ENCODE data around the gene PREB. TPM values are rescaled to one million over a fixed set of nuclear protein-coding genes. Genes with fewer than 3 reads are reported as not detected.
"Not testable (repeated sequence)": the region's sequence is repeated elsewhere in the genome, so short reads cannot be mapped to it uniquely, and the experiment has no call there.

The PREB gene
- total RNA-seq, 4 donors from 2014 or later: 39.9 to 64.7 (median 48.3) TPM

DNA sequence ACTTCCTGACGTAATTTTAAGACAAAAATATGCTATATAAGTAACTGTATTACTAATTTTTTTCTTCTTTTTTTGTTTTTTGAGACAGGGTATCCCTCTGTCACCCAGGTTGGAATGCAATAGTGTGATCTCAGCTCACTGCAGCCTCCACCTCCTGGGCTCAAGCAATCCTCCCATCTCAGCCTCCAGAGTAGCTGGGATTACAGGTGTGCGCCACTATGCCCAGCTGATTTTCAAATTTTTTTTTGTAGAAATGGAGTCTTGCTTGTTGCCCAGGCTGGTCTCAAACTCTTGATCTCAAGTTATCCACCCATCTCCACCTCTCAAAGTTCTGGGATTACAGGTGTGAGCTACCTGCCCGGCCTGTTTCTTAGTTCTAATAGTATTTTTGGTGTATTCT lies 44.0 kb upstream of the PREB start:
- Histone ChIP-seq H3K4me1 (no peaks in the 10 kb centered on the region), H3K9me3 (no peaks in the 10 kb centered on the region), H3K4me3 (no peak overlapping the region), H3K27ac (replicated peaks in 1 of 4) (no peak overlapping the region), H3K27me3 (peaks cover 0 to 28% (median 0%) of the 10 kb centered on the region in 4 donors), H3K36me3 (no peaks in the 10 kb centered on the region)
- TF ChIP-seq POLR2A (IDR thresholded peaks at IDR 0.05; ENCODE audit: low read depth) (no peak), EP300 (IDR thresholded peaks at IDR 0.05) (no peak), POLR2AphosphoS5 (IDR thresholded peaks at IDR 0.05) (no peak)
- TF ChIP-seq, protein P1, sequence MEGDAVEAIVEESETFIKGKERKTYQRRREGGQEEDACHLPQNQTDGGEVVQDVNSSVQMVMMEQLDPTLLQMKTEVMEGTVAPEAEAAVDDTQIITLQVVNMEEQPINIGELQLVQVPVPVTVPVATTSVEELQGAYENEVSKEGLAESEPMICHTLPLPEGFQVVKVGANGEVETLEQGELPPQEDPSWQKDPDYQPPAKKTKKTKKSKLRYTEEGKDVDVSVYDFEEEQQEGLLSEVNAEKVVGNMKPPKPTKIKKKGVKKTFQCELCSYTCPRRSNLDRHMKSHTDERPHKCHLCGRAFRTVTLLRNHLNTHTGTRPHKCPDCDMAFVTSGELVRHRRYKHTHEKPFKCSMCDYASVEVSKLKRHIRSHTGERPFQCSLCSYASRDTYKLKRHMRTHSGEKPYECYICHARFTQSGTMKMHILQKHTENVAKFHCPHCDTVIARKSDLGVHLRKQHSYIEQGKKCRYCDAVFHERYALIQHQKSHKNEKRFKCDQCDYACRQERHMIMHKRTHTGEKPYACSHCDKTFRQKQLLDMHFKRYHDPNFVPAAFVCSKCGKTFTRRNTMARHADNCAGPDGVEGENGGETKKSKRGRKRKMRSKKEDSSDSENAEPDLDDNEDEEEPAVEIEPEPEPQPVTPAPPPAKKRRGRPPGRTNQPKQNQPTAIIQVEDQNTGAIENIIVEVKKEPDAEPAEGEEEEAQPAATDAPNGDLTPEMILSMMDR (IDR thresholded peaks at IDR 0.05): no peak
- WGBS: 81% methylated on average over 3 of the region's 3 CpGs
- intact Hi-C loops (cut with DNase I): no loop called here
- no peak for DNase-seq (ENCODE audit: extremely low spot score)

DNA sequence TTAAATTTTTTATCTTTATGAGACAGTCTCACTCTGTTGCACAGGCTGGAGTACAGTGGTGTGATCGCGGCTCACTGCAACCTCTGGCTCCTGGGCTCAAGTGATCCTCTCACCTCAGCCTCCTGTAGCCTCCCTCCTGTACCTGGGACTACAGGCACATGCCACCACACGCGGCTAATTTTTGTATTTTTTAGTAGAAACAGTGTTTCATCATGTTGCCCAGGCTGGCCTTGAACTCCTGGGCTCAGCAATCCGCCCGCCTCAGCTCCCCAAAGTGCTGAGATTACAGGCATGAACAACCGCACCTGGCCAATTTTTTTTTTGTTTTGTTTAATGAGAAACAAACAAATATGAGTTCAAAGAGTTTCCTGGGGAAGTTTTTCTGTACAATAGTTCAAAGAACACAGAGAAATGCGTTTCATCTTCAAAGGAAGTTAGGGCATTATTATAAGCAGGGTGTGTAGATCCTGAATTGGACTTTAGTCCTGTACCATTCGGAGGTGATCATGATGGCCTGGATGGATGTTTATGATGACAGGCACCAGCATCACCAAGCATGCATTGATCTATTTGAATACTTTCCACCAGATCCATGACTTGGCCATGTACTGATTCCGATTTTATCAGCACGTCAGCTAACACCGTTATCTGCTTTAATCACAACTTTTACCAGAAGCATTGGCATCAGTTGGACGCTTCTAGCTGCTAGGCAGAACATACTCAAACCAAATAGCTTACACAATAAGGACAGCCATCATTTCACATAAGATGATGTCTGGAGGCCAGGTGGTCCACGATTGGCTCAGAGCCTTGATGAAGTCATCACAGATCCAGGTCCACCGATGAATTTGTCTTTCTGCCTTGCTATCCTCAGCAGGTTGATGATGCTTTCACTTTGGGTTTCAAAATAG lies 43.3 kb upstream of the PREB start:
- no peaks in the 10 kb centered on the region for H3K4me1 ChIP-seq
- no peak overlapping the region for H3K27ac ChIP-seq (replicated peaks in 1 of 4)
- 82% methylated on average over 15 of the region's 15 CpGs for WGBS
- no peak for TF ChIP-seq POLR2AphosphoS5 (IDR thresholded peaks at IDR 0.05)
- TF ChIP-seq, protein P1 (IDR thresholded peaks at IDR 0.05): no peak
- peaks cover 0 to 33% (median 0%) of the 10 kb centered on the region in 4 donors for H3K27me3 ChIP-seq
- no peak for DNase-seq (ENCODE audit: extremely low spot score)
- H3K9me3 ChIP-seq: no peaks in the 10 kb centered on the region
- H3K36me3 ChIP-seq: no peaks in the 10 kb centered on the region
- no peak overlapping the region for H3K4me3 ChIP-seq
- intact Hi-C loops (cut with DNase I): no loop called here

DNA sequence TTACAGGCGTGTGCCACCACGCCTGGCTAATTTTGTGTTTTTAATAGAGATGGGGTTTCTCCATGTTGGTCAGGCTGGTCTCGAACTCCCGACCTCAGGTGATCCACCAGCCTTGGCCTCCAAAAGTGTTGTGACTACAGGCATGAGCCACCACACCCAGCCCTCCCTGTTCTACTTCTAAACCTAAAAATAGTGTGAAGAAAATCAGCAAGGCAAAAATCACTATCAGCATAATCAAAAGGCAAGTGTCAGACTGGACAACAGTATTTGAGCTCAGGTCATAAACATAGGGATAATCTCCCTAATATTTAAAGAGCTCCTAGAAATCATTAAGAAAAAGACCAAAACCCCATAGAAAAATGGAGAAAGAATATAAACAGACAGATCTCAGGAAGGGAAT lies 41.3 kb upstream of the PREB start:
- H3K27ac ChIP-seq (replicated peaks in 1 of 4); intact Hi-C loops (cut with DNase I); DNase-seq (ENCODE audit: extremely low spot score); H3K9me3 ChIP-seq; H3K4me1 ChIP-seq; H3K36me3 ChIP-seq; H3K4me3 ChIP-seq: not testable (repeated sequence)
- 95% methylated on average over 4 of the region's 4 CpGs for WGBS
- peaks cover 0 to 33% (median 0%) of the 10 kb centered on the region in 4 donors for H3K27me3 ChIP-seq

DNA sequence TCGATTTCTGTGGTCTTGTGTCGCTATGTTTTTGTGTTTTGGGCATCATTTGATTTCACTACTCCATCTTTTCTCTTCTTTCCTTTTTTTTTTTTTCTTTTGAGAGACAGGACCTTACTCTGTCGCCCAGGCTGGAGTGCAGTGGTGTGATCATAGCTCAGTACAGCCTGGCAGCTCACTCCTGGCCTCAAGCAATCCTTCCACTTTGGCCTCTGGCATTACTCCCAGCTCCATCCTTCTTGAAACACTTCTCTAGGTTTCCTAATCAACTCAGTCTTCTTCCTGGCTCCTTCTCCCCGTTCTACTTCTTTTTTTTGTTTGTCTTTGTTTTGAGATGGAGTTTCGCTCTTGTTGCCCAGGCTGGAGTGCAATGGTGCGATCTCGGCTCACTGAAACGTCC lies 40.9 kb upstream of the PREB start:
- no peak for DNase-seq (ENCODE audit: extremely low spot score)
- H3K27ac ChIP-seq (replicated peaks in 1 of 4): no peak overlapping the region
- H3K36me3 ChIP-seq: no peaks in the 10 kb centered on the region
- peaks cover 0 to 37% (median under 1%) of the 10 kb centered on the region in 4 donors for H3K27me3 ChIP-seq
- H3K4me1 ChIP-seq: peaks cover 0 to 1% (median under 1%) of the 10 kb centered on the region in 4 donors
- H3K4me3 ChIP-seq: no peak overlapping the region
- H3K9me3 ChIP-seq: no peaks in the 10 kb centered on the region
- no peak for TF ChIP-seq POLR2A (IDR thresholded peaks at IDR 0.05; ENCODE audit: low read depth)
- TF ChIP-seq, protein P1 (IDR thresholded peaks at IDR 0.05): no peak
- TF ChIP-seq POLR2AphosphoS5 (IDR thresholded peaks at IDR 0.05): no peak
- TF ChIP-seq EP300 (IDR thresholded peaks at IDR 0.05): no peak
- 71% methylated on average over 8 of the region's 8 CpGs for WGBS
- intact Hi-C loops (cut with DNase I): no loop called here

DNA sequence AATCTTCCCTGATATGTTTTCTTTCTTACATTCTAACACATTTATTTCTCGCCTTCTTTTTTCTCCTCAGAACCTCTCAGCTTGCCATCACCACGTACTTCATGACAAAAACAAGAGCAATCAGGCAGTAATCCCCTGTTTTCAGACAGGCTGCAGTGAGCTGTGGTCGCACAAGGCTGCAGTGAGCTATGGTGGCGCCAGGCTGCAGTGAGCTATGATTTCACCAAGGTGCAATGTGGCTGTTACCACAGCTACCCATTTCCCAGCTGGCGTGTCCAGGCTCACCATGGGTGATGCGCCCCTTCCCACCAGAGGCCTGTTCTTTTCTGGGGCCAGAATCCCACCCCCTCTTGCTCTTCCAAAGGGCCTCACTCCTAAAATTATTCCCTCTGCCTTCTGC lies 40.2 kb upstream of the PREB start:
- intact Hi-C loops (cut with DNase I): no loop called here
- 82% methylated on average over 6 of the region's 6 CpGs for WGBS
- Histone ChIP-seq H3K27me3 (peaks cover 0 to 37% (median 3%) of the 10 kb centered on the region in 4 donors), H3K27ac (replicated peaks in 1 of 4) (no peak overlapping the region), H3K4me3 (no peak overlapping the region), H3K9me3 (no peaks in the 10 kb centered on the region), H3K4me1 (peaks cover 0 to 8% (median 6%) of the 10 kb centered on the region in 4 donors), H3K36me3 (no peaks in the 10 kb centered on the region)
- TF ChIP-seq POLR2AphosphoS5 (IDR thresholded peaks at IDR 0.05) (no peak), EP300 (IDR thresholded peaks at IDR 0.05) (no peak), POLR2A (IDR thresholded peaks at IDR 0.05; ENCODE audit: low read depth) (no peak)
- TF ChIP-seq, protein P1 (IDR thresholded peaks at IDR 0.05): no peak
- no peak for DNase-seq (ENCODE audit: extremely low spot score)

All from esophagus muscularis mucosa (tissue), 4 donors.